Skeletal muscle satellite cell (primary cell): Measurements from ENCODE around the gene KPTN.

Experiments
- H3K27me3 ChIP-seq: 2 replicates; pipeline ENCODE4 v1.7.0; 2013; ENCODE audit warnings: low read length; ENCODE audit not compliant: control insufficient read depth, insufficient read depth
- H3K36me3 ChIP-seq: 2 replicates; pipeline ENCODE4 v1.7.0; 2013; ENCODE audit warnings: mild to moderate bottlenecking, control low read depth, low read length; ENCODE audit not compliant: insufficient read depth
- H3K4me1 ChIP-seq: 2 replicates; pipeline ENCODE4 v1.7.0; 2013; ENCODE audit warnings: low read length; ENCODE audit not compliant: control insufficient read depth, insufficient read depth
- H3K4me2 ChIP-seq: 2 replicates; pipeline ENCODE4 v1.7.0; 2013; ENCODE audit warnings: mild to moderate bottlenecking, low read length
- H3K4me3 ChIP-seq: 2 replicates; pipeline ENCODE4 v1.7.0; 2013; ENCODE audit warnings: low read length
- H3K9ac ChIP-seq: 2 replicates; pipeline ENCODE4 v1.7.0; 2013; ENCODE audit warnings: mild to moderate bottlenecking, low read depth, low read length, moderate library complexity
- H3K9me3 ChIP-seq: replicated peaks from 2 replicates; pipeline ENCODE4 v1.7.0; 2013; ENCODE audit warnings: mild to moderate bottlenecking, control low read depth, low read length

The KPTN gene

GRCh38 chr19:47475465-47475864 is 8.6 kb downstream of the KPTN start:
- no peaks in the 10 kb centered on the region for H3K36me3 ChIP-seq
- no peaks in the 10 kb centered on the region for H3K4me1 ChIP-seq
- H3K4me3 ChIP-seq, result no peak overlapping the region
- H3K4me2 ChIP-seq, result no peak overlapping the region
- no peak overlapping the region for H3K9ac ChIP-seq
- no peaks in the 10 kb centered on the region for H3K9me3 ChIP-seq
- peaks cover 16% of the 10 kb centered on the region for H3K27me3 ChIP-seq

DNA sequence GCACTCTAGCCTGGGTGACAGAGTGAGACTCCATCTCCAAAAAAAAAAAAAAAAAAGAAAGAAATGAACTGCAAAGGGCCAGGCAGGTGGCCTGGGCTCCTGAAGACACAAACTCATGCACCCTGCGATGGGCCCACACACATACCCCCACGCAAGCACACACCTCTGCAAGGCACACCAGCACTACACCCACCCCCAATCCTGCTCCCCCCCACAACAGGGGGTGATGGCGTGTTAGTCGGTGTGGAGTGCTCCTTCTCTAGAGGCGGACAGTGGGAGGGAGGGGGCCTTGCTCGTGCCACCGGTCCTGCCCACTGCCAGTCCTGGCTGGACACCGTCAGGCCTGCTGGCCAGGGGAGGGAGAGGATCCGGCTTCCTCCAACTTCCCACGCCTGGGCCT is 10.7 kb downstream of the KPTN start:
- Histone ChIP-seq H3K4me3 (no peak overlapping the region), H3K9ac (no peak overlapping the region), H3K9me3 (no peaks in the 10 kb centered on the region), H3K4me1 (no peaks in the 10 kb centered on the region), H3K36me3 (no peaks in the 10 kb centered on the region), H3K27me3 (peaks cover 38% of the 10 kb centered on the region), H3K4me2 (no peak overlapping the region)

GRCh38 chr19:47471733-47472457 is 12.1 kb downstream of the KPTN start, which contains the start of gene SLC8A2:
Gene SLC8A2 (minus strand): TSS chr19:47471893. CDS start chr19:47466403, 5,490 bp downstream.
- Histone ChIP-seq H3K36me3 (no peaks in the 10 kb centered on the region), H3K9me3 (no peaks in the 10 kb centered on the region), H3K27me3 (peaks cover 51% of the 10 kb centered on the region), H3K4me1 (no peaks in the 10 kb centered on the region), H3K4me3 (no peak within 1 kb of the TSS), H3K9ac (no peak within 1 kb of the TSS), H3K4me2 (no peak within 1 kb of the TSS)

DNA sequence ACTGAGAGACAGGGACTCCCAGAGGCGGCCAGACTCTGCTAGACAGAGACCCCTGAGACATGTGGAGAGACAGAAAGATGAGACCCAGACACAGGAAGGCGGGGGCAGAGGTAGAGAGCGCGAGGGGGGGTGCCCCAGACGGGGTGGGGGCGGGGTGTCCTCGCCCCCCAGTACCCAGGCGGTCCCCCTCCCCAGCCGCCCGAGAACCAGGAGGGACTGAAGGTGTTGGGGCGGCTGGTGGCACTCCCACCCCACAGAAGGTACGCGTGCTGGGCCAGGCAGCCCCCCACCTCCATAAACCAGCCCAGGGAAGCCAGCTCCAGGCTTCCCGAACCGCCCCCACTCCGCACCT is 12.7 kb downstream of the KPTN start:
- Histone ChIP-seq H3K9ac (no peak overlapping the region), H3K27me3 (peaks cover 53% of the 10 kb centered on the region), H3K36me3 (no peaks in the 10 kb centered on the region), H3K4me2 (no peak overlapping the region), H3K9me3 (no peaks in the 10 kb centered on the region), H3K4me3 (no peak overlapping the region), H3K4me1 (no peaks in the 10 kb centered on the region)

GRCh38 chr19:47470447-47471195 is 13.4 kb downstream of the KPTN start:
- H3K27me3 ChIP-seq, result peaks cover 56% of the 10 kb centered on the region
- no peak overlapping the region for H3K9ac ChIP-seq
- no peak overlapping the region for H3K4me3 ChIP-seq
- H3K4me2 ChIP-seq, result no peak overlapping the region
- no peaks in the 10 kb centered on the region for H3K9me3 ChIP-seq
- H3K36me3 ChIP-seq, result no peaks in the 10 kb centered on the region
- H3K4me1 ChIP-seq, result no peaks in the 10 kb centered on the region

GRCh38 chr19:47469719-47470118 is 14.3 kb downstream of the KPTN start:
- H3K4me2 ChIP-seq, result no peak overlapping the region
- peaks cover 65% of the 10 kb centered on the region for H3K27me3 ChIP-seq
- no peak overlapping the region for H3K4me3 ChIP-seq
- H3K9ac ChIP-seq, result no peak overlapping the region
- no peaks in the 10 kb centered on the region for H3K9me3 ChIP-seq
- H3K36me3 ChIP-seq, result no peaks in the 10 kb centered on the region
- no peaks in the 10 kb centered on the region for H3K4me1 ChIP-seq

GRCh38 chr19:47469363-47469700 is 14.7 kb downstream of the KPTN start:
- Histone ChIP-seq H3K36me3 (no peaks in the 10 kb centered on the region), H3K9ac (no peak overlapping the region), H3K27me3 (peaks cover 69% of the 10 kb centered on the region), H3K4me1 (no peaks in the 10 kb centered on the region), H3K9me3 (no peaks in the 10 kb centered on the region), H3K4me2 (no peak overlapping the region), H3K4me3 (no peak overlapping the region)

- Histone ChIP-seq H3K4me2 (no peak overlapping the region), H3K27me3 (peaks cover 77% of the 10 kb centered on the region), H3K9me3 (no peaks in the 10 kb centered on the region), H3K36me3 (no peaks in the 10 kb centered on the region), H3K9ac (no peak overlapping the region), H3K4me3 (no peak overlapping the region), H3K4me1 (no peaks in the 10 kb centered on the region)
Observed at GRCh38 chr19:47467914-47468313, 16.1 kb downstream of the KPTN start.

GRCh38 chr19:47465957-47466356 is 18.1 kb downstream of the KPTN start:
- H3K36me3 ChIP-seq, result no peaks in the 10 kb centered on the region
- H3K4me3 ChIP-seq, result no peak overlapping the region
- H3K9ac ChIP-seq, result no peak overlapping the region
- H3K4me1 ChIP-seq, result no peaks in the 10 kb centered on the region
- H3K27me3 ChIP-seq, result peaks cover 76% of the 10 kb centered on the region
- no peaks in the 10 kb centered on the region for H3K9me3 ChIP-seq
- H3K4me2 ChIP-seq, result no peak overlapping the region

GRCh38 chr19:47464675-47465419 is 19.2 kb downstream of the KPTN start:
- Histone ChIP-seq H3K36me3 (no peaks in the 10 kb centered on the region), H3K9ac (no peak overlapping the region), H3K4me2 (no peak overlapping the region), H3K27me3 (peaks cover 69% of the 10 kb centered on the region), H3K4me3 (no peak overlapping the region), H3K9me3 (no peaks in the 10 kb centered on the region), H3K4me1 (no peaks in the 10 kb centered on the region)

DNA sequence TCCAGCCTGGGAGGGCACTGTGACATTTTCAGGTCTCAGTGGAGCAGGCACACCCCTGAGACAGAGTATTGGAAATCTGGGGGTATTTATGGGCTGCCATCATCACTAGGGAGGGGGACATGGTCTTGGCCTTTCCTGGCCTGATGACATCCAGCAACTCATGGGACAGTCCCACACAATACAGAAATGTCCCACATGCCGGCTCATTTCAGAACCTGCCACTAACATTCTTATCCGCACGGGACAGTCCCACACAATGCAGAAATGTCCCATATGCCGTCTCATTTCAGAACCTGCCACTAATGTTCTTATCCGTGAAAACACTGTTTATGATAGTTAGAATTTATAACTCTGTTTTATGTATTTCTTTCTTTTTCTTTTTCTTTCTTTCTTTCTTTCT is 22.1 kb downstream of the KPTN start:
- H3K27me3 ChIP-seq, result peaks cover 68% of the 10 kb centered on the region

More for the DNA sequence above, 22.1 kb downstream of the KPTN start:
- Histone ChIP-seq H3K9me3 (peaks cover 2% of the 10 kb centered on the region), H3K4me2 (no peak overlapping the region), H3K4me1 (no peaks in the 10 kb centered on the region), H3K4me3 (no peak overlapping the region), H3K9ac (no peak overlapping the region), H3K36me3 (no peaks in the 10 kb centered on the region)
